NT2/D1 (cell line): ENCODE data around the gene RBFOX2.

Experiments
- DNase-seq: peaks from one replicate; pipeline ENCODE4 v3.0.0-alpha.2; 2011; ENCODE audit warnings: low read depth, low spot score
- H3K27me3 ChIP-seq: 2 replicates; pipeline ENCODE4 v1.6.0; 2011; ENCODE audit warnings: mild to moderate bottlenecking; ENCODE audit not compliant: insufficient read length, insufficient read depth
- H3K36me3 ChIP-seq: 2 replicates; pipeline ENCODE4 v1.6.1; 2011; ENCODE audit warnings: mild to moderate bottlenecking, low read length, mixed read lengths; ENCODE audit not compliant: insufficient read depth, insufficient read length
- H3K4me1 ChIP-seq: 2 replicates; pipeline ENCODE4 v1.5.1; 2011; ENCODE audit not compliant: insufficient read depth, insufficient read length
- H3K4me3 ChIP-seq: 2 replicates; pipeline ENCODE4 v1.5.1; 2011; ENCODE audit warnings: low read depth; ENCODE audit not compliant: insufficient read length
- H3K9ac ChIP-seq: 2 replicates; pipeline ENCODE4 v1.6.0; 2011; ENCODE audit warnings: low read depth; ENCODE audit not compliant: insufficient read length
- H3K9me3 ChIP-seq: 2 replicates; pipeline ENCODE4 v1.5.1; 2011; ENCODE audit warnings: mild to moderate bottlenecking, low read length; ENCODE audit not compliant: insufficient read depth
- SUZ12 ChIP-seq: IDR thresholded peaks from 2 replicates; pipeline ENCODE4 v1.6.1; 2011; ENCODE audit not compliant: insufficient read length, insufficient read depth; ENCODE audit errors: extremely low read depth
- YY1 ChIP-seq: IDR thresholded peaks from 2 replicates; pipeline ENCODE4 v1.6.1; 2011; ENCODE audit not compliant: insufficient read length, insufficient read depth
- ZNF274 ChIP-seq: IDR thresholded peaks from 2 replicates; pipeline ENCODE4 v1.6.1; 2011; ENCODE audit warnings: mild to moderate bottlenecking, low read depth, low read length

The RBFOX2 gene

GRCh38 chr22:35904336-35904692, 124.3 kb downstream of the RBFOX2 start:
- DNase-seq = no peak
- Histone ChIP-seq H3K9me3 (no peaks in the 10 kb centered on the region), H3K27me3 (no peaks in the 10 kb centered on the region), H3K4me1 (no peaks in the 10 kb centered on the region), H3K4me3 (no peak overlapping the region), H3K36me3 (no peaks in the 10 kb centered on the region), H3K9ac (no peak overlapping the region)
- TF ChIP-seq ZNF274 (no peak), SUZ12 (no peak), YY1 (no peak)

- TF ChIP-seq YY1 = no peak
- TF ChIP-seq ZNF274 = no peak
- no peak for TF ChIP-seq SUZ12
- Histone ChIP-seq H3K36me3 (no peaks in the 10 kb centered on the region), H3K9ac (no peak overlapping the region), H3K9me3 (no peaks in the 10 kb centered on the region), H3K27me3 (no peaks in the 10 kb centered on the region), H3K4me1 (no peaks in the 10 kb centered on the region), H3K4me3 (no peak overlapping the region)
- no peak for DNase-seq
Observed at GRCh38 chr22:35903571-35904335, 124.9 kb downstream of the RBFOX2 start.

- Histone ChIP-seq H3K9me3 (no peaks in the 10 kb centered on the region), H3K27me3 (no peaks in the 10 kb centered on the region), H3K4me3 (no peak overlapping the region), H3K36me3 (no peaks in the 10 kb centered on the region), H3K4me1 (no peaks in the 10 kb centered on the region), H3K9ac (no peak overlapping the region)
- DNase-seq = no peak
- TF ChIP-seq ZNF274 = no peak
- TF ChIP-seq YY1 = no peak
- no peak for TF ChIP-seq SUZ12
Observed at GRCh38 chr22:35900483-35901168, 128.0 kb downstream of the RBFOX2 start.

GRCh38 chr22:35899736-35900135, 128.9 kb downstream of the RBFOX2 start:
- DNase-seq = no peak
- H3K27me3 ChIP-seq = no peaks in the 10 kb centered on the region
- no peaks in the 10 kb centered on the region for H3K9me3 ChIP-seq
- H3K4me1 ChIP-seq = no peaks in the 10 kb centered on the region
- no peak overlapping the region for H3K9ac ChIP-seq
- no peak for TF ChIP-seq ZNF274
- no peak for TF ChIP-seq YY1
- TF ChIP-seq SUZ12 = no peak
- H3K4me3 ChIP-seq = no peak overlapping the region
- H3K36me3 ChIP-seq = no peaks in the 10 kb centered on the region

GRCh38 chr22:35896111-35896705, 132.4 kb downstream of the RBFOX2 start:
- no peaks in the 10 kb centered on the region for H3K9me3 ChIP-seq
- no peak overlapping the region for H3K9ac ChIP-seq
- TF ChIP-seq ZNF274 (no peak), YY1 (no peak), SUZ12 (no peak)
- H3K4me1 ChIP-seq = no peaks in the 10 kb centered on the region
- no peaks in the 10 kb centered on the region for H3K27me3 ChIP-seq
- H3K36me3 ChIP-seq = no peaks in the 10 kb centered on the region
- no peak overlapping the region for H3K4me3 ChIP-seq
- DNase-seq = no peak

- DNase-seq = no peak
- no peaks in the 10 kb centered on the region for H3K27me3 ChIP-seq
- H3K36me3 ChIP-seq = no peaks in the 10 kb centered on the region
- TF ChIP-seq ZNF274 (no peak), SUZ12 (no peak), YY1 (no peak)
- H3K9me3 ChIP-seq = no peaks in the 10 kb centered on the region
- no peak overlapping the region for H3K9ac ChIP-seq
- no peak overlapping the region for H3K4me3 ChIP-seq
- no peaks in the 10 kb centered on the region for H3K4me1 ChIP-seq
Observed at GRCh38 chr22:35894937-35895708, 133.5 kb downstream of the RBFOX2 start.
